Measurements from ENCODE around the gene TJP1. TPM values are rescaled to one million over a fixed set of nuclear protein-coding genes. Genes with fewer than 3 reads are reported as not detected.

TJP1 gene
- total RNA-seq, 4 donors from 2014 or later = 45.4 to 112 (median 88.3) TPM

GRCh38 chr15:29687939-29688505, 134.2 kb downstream of the TJP1 start:
- TF ChIP-seq CTCF (IDR thresholded peaks at IDR 0.05) (peak in 4 of 6 experiments; percentile 10 to 62 (median 50)), POLR2A (IDR thresholded peaks at IDR 0.05) (peak in 1 of 2 donors; percentile 72)
- Histone ChIP-seq H3K27me3 (no peaks in the 10 kb centered on the region), H3K27ac (peak overlapping the region in 3 of 4 donors; percentile 77 to 96 (median 92)), H3K4me1 (peaks cover 0 to 3% (median 0%) of the 10 kb centered on the region in 4 donors), H3K4me3 (peak overlapping the region in 2 of 4 donors; percentile 37 to 42), H3K9me3 (no peaks in the 10 kb centered on the region), H3K36me3 (no peaks in the 10 kb centered on the region)
- DNase-seq = peak in 2 of 3 donors; percentile 92 to 93

DNA sequence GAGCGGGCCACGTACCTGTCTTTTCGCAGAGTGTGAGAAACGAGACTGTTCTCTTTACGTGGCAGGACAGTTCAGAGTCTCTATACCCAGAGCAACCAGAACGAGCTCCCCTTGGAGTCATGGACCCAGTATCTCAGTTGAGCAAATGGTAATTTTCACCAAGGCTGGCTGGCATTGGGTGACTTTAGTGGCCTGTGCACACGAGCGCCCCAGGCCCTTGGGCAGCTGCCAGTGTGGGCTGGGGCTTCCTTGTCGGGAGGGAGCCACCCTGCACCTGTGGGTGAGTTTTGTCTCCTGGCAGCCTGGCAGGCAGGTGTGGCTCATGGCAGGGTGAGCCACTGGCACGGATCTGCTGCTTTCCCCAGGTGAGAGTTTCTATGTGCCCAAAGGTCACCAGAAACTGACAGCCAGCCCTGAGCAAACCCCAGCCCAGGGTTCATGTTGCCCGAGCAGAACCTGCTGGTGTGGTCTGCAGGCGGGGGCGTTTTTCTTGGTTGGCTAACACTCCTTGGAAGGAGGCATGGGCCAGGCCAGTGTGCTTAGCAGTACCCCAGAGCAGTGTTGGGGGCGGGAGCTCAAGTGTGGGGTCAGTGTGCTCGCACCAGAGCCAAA, 135.0 kb downstream of the TJP1 start:
- H3K27ac ChIP-seq = peak overlapping the region in 3 of 4 donors; percentile 77 to 96 (median 92)
- no peaks in the 10 kb centered on the region for H3K9me3 ChIP-seq
- H3K4me1 ChIP-seq = peaks cover 0 to 3% (median 0%) of the 10 kb centered on the region in 4 donors
- TF ChIP-seq POLR2A (IDR thresholded peaks at IDR 0.05) (peak in 1 of 2 donors; percentile 49), CTCF (IDR thresholded peaks at IDR 0.05) (no peak)
- peak in 2 of 3 donors; percentile 84 to 90 for DNase-seq
- peak overlapping the region in 2 of 4 donors; percentile 37 to 42 for H3K4me3 ChIP-seq
- no peaks in the 10 kb centered on the region for H3K27me3 ChIP-seq
- H3K36me3 ChIP-seq = no peaks in the 10 kb centered on the region

- Histone ChIP-seq H3K4me3 (peak overlapping the region in 2 of 4 donors; percentile 37 to 42), H3K36me3 (no peaks in the 10 kb centered on the region), H3K27ac (peak overlapping the region in 3 of 4 donors; percentile 77 to 96 (median 92)), H3K9me3 (no peaks in the 10 kb centered on the region), H3K4me1 (peaks cover 0 to 3% (median 0%) of the 10 kb centered on the region in 4 donors), H3K27me3 (no peaks in the 10 kb centered on the region)
- no peak for DNase-seq
- peak; percentile 50 for TF ChIP-seq POLR2A (IDR thresholded peaks at IDR 0.05)
- TF ChIP-seq CTCF (IDR thresholded peaks at IDR 0.05) = no peak
Measured at GRCh38 chr15:29686445-29687203, 135.6 kb downstream of the TJP1 start.

- no peak for DNase-seq
- TF ChIP-seq CTCF (IDR thresholded peaks at IDR 0.05) = no peak
- no peak for TF ChIP-seq POLR2A (IDR thresholded peaks at IDR 0.05)
- Histone ChIP-seq H3K9me3 (no peaks in the 10 kb centered on the region), H3K4me3 (no peak overlapping the region), H3K27ac (peak overlapping the region in 1 of 4 donors; percentile 96), H3K36me3 (no peaks in the 10 kb centered on the region), H3K27me3 (no peaks in the 10 kb centered on the region), H3K4me1 (peaks cover 0 to 3% (median 0%) of the 10 kb centered on the region in 4 donors)
Measured at GRCh38 chr15:29686079-29686425, 136.2 kb downstream of the TJP1 start.

DNA sequence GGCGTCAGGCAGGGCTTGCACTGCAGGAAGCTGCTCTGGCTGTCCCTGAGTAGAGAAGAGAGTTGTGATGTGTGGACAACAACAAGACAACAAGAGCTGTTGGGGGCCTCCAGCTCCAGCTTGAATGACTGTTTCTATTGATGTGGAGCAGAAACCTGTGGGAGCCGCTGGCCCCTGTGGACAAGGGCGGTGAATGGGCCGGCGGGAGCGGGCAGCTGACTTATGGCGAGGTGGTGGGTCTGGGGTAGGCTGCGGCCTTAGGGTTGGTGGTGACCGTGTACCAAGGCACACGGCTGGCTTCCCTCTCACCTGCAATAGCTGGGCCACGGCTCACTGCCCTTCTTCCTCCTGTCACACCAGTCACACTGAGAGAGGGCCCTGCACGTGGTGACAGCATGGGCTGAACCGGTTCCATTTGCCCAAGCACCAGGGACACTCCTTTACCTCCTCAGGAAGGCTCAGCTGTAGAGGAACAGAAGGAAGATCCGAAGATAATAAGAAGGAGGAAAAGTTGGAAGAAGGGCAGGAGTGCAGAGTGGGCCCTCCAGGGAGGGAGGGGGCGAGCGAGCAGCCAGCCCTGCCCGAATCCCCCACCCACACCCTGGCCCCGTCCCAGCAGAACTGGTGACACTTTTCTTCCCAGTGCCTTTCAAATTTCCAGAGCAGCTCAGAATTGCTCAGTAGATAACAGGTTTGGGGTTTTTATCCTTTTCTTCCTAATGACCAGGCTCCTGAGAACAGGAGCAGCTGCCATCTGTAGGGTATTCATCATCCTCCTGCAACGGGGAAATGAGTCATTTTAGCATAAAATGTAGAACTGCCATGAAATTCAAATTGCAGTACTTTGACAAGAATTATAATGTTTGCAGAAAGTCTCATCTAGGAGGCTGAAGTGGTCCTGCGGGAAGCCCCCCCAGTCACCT, 136.9 kb downstream of the TJP1 start:
- no peak for DNase-seq
- H3K27me3 ChIP-seq = no peaks in the 10 kb centered on the region
- H3K4me3 ChIP-seq = no peak overlapping the region
- no peaks in the 10 kb centered on the region for H3K9me3 ChIP-seq
- TF ChIP-seq POLR2A (IDR thresholded peaks at IDR 0.05) = no peak
- TF ChIP-seq CTCF (IDR thresholded peaks at IDR 0.05) = no peak
- peak overlapping the region in 1 of 4 donors; percentile 96 for H3K27ac ChIP-seq
- H3K36me3 ChIP-seq = no peaks in the 10 kb centered on the region
- peaks cover 0 to 3% (median 0%) of the 10 kb centered on the region in 4 donors for H3K4me1 ChIP-seq
